Measurements from ENCODE around the gene HSPD1. TPM values are rescaled to one million over a fixed set of nuclear protein-coding genes. Genes with fewer than 3 reads are reported as not detected.
"Not testable (repeated sequence)": the region's sequence is repeated elsewhere in the genome, so short reads cannot be mapped to it uniquely, and the experiment has no call there.

The HSPD1 gene
- total RNA-seq, 1 experiment from 2014 or later, result 995 TPM

DNA sequence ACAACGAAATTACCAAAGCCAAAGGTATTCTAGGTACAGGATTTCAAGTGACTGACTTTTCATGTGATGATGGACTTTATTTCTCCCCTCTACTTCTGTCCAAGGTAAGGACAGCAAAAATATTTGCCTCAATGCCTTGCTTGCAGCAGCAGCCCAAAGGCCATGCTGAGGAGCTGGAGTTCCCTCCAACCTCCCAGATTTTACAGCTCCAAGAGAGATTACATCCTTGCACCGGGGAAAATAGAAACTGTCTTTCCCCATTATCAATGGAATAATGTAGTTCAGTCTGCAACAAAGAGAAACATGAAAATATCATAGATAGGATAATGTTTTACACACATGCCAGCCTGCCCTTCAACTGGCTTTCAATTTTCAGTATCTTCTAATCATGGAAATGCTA lies 13.5 kb downstream of the HSPD1 start (continued):
- TF ChIP-seq, protein P1, sequence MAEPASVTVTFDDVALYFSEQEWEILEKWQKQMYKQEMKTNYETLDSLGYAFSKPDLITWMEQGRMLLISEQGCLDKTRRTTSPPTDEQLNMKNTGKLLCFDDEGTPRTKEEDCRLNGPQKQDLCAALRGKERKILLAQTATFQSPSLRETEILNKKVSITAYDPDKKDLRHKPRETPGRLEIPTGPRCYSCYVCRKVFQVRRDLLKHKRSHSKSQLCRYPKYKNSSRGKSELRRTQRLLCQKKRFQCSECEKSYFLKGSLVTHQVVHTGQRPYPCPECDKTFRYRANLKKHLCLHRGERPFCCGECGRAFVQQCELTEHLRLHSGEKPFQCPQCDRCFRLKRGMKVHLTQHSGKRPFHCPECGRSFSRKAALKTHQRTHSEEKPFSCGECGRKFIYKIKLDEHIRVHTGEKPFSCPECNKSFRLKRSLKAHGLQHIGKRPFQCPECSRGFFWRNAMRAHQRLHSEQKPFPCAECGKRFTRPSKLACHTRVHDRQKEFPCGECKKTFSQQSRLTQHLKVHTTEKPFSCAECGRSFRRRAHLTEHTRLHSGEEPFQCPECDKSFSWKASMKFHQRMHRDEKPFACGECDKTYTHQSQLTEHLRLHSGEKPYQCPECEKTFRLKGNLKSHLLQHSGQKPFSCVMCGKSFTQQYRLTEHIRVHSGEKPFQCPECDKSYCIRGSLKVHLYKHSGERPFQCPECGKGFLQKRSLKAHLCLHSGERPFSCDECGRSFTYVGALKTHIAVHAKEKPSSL (CRISPR knock-in tag; conservative IDR thresholded peaks at IDR 0.05), result no peak

DNA sequence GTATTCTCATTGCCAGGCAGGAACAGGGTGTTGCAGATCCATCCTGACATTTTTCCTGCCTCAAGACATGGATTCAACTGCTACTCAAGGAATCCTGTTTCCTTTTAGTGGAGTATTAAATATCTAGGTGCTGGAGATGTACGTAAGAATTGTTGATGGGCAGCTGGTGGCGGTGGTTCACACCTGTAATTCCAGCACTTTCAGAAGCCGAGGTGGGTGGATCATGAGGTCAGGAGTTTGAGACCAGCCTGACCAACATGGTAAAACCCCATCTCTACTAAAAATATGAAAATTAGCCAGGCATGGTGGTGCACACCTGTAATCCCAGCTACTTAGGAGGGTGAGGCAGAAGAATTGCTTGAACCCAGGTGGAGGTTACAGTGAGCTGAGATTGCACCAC lies 15.4 kb downstream of the HSPD1 start:
- H3K27ac Mint-ChIP-seq; H3K27me3 Mint-ChIP-seq (ENCODE audit: low read depth); H3K4me1 Mint-ChIP-seq; DNase-seq (ENCODE audit: low spot score); H3K4me3 Mint-ChIP-seq; ATAC-seq; H3K9me3 Mint-ChIP-seq: not testable (repeated sequence)
- CTCF ChIA-PET, result interaction anchor here (0.9 kb wide), 1 partner anchor 116 kb away, joined by 4 read pairs; no protein-coding TSS in a partner anchor
- H3K36me3 Mint-ChIP-seq, result peaks cover 57% of the 10 kb centered on the region
- TF ChIP-seq, protein P2, sequence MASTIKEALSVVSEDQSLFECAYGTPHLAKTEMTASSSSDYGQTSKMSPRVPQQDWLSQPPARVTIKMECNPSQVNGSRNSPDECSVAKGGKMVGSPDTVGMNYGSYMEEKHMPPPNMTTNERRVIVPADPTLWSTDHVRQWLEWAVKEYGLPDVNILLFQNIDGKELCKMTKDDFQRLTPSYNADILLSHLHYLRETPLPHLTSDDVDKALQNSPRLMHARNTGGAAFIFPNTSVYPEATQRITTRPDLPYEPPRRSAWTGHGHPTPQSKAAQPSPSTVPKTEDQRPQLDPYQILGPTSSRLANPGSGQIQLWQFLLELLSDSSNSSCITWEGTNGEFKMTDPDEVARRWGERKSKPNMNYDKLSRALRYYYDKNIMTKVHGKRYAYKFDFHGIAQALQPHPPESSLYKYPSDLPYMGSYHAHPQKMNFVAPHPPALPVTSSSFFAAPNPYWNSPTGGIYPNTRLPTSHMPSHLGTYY (CRISPR knock-in tag; IDR thresholded peaks at IDR 0.05), result 0 out of 2 replicates have a peak, but pooled peaks have one; percentile 56
- peak; percentile 54; the same call in 1 of the 2 replicates for TF ChIP-seq NFATC4 (CRISPR knock-in tag; IDR thresholded peaks at IDR 0.05)
- POLR2A ChIA-PET, result interaction anchor here (0.6 to 2.0 kb wide), 2 partner anchors 15 to 20 kb away, joined by 3 to 12 read pairs; partner anchors contain the start of genes HSPD1 and HSPE1

DNA sequence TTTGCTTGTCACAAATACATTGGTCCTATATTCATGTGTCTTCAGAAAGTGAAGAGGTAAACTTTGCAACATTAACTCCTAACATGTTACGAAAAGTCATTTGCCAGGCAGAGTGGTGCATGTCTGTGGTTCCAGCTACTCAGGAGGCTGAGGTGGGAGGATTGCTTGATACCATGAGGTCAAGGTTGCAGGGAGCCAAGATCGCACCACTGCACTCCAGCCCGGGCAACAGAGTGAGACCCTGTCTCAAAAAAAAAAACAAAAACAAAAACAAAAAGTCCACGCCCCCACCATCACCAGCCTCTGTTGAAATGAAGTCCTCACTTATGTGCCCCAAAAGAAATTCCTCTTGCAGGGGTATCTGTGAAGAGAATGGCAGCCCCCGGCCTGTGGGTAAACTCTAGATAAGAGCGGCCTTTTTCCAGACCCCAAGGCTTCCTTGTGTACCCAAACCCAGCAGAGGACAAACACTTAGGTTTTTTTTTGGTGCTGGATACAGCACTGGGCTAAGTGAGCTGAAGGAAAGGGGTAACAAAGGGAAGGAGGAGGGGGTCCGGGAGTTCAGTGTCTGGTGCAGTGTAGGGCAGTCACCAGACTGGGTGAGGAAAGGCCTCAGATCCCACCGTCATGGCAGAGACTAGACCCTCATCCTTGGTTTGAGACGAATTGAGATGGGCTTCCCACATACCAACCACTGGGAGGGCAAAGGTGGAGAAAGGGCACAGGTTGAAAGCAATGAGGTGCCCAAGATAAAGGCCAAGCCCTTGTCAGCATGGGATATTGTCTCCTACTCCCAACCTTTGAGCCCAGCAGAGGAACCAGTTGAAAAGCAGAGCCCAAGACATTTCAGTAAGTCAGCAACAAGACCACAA lies 19.2 kb downstream of the HSPD1 start:
- Mint-ChIP-seq H3K4me1 (no peaks in the 10 kb centered on the region), H3K9me3 (peaks cover 10% of the 10 kb centered on the region; the same call in 1 of the 2 replicates), H3K27me3 (ENCODE audit: low read depth) (no peaks in the 10 kb centered on the region), H3K36me3 (peaks cover 34% of the 10 kb centered on the region), H3K4me3 (no peak overlapping the region), H3K27ac (peak overlapping the region; percentile 40; the same call in 1 of the 2 replicates)
- ATAC-seq (no peak), DNase-seq (ENCODE audit: low spot score) (no peak)
- POLR2A ChIA-PET, result no interaction called here
- CTCF ChIA-PET, result no interaction called here
- TF ChIP-seq ESRRA (CRISPR knock-in tag; IDR thresholded peaks at IDR 0.05; ENCODE audit: borderline replicate concordance) (no peak), ZBTB21 (CRISPR knock-in tag; IDR thresholded peaks at IDR 0.05; ENCODE audit: borderline replicate concordance) (no peak), SMAD3 (CRISPR knock-in tag; IDR thresholded peaks at IDR 0.05; ENCODE audit: borderline replicate concordance) (no peak), MYBL2 (CRISPR knock-in tag; IDR thresholded peaks at IDR 0.05) (no peak), ATF1 (CRISPR knock-in tag; IDR thresholded peaks at IDR 0.05) (no peak), SOX15 (CRISPR knock-in tag; IDR thresholded peaks at IDR 0.05) (no peak), FOXJ3 (CRISPR knock-in tag; IDR thresholded peaks at IDR 0.05; ENCODE audit: borderline replicate concordance) (no peak), GRHL2 (CRISPR knock-in tag; IDR thresholded peaks at IDR 0.05; ENCODE audit: insufficient replicate concordance, severe bottlenecking) (no peak), ZNF138 (CRISPR knock-in tag; conservative IDR thresholded peaks at IDR 0.05) (no peak), NFYB (CRISPR knock-in tag; conservative IDR thresholded peaks at IDR 0.05; ENCODE audit: low read depth) (no peak), CREB1 (CRISPR knock-in tag; IDR thresholded peaks at IDR 0.05) (no peak)
- TF ChIP-seq, protein P3, sequence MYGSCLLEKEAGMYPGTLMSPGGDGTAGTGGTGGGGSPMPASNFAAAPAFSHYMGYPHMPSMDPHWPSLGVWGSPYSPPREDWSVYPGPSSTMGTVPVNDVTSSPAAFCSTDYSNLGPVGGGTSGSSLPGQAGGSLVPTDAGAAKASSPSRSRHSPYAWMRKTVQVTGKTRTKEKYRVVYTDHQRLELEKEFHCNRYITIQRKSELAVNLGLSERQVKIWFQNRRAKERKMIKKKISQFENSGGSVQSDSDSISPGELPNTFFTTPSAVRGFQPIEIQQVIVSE (CRISPR knock-in tag; IDR thresholded peaks at IDR 0.05; ENCODE audit: borderline replicate concordance), result no peak
- TF ChIP-seq, protein P4, sequence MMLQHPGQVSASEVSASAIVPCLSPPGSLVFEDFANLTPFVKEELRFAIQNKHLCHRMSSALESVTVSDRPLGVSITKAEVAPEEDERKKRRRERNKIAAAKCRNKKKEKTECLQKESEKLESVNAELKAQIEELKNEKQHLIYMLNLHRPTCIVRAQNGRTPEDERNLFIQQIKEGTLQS (CRISPR knock-in tag; conservative IDR thresholded peaks at IDR 0.05), result no peak
- TF ChIP-seq, protein P5, sequence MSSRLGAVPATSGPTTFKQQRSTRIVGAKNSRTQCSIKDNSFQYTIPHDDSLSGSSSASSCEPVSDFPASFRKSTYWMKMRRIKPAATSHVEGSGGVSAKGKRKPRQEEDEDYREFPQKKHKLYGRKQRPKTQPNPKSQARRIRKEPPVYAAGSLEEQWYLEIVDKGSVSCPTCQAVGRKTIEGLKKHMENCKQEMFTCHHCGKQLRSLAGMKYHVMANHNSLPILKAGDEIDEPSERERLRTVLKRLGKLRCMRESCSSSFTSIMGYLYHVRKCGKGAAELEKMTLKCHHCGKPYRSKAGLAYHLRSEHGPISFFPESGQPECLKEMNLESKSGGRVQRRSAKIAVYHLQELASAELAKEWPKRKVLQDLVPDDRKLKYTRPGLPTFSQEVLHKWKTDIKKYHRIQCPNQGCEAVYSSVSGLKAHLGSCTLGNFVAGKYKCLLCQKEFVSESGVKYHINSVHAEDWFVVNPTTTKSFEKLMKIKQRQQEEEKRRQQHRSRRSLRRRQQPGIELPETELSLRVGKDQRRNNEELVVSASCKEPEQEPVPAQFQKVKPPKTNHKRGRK (CRISPR knock-in tag; IDR thresholded peaks at IDR 0.05; ENCODE audit: borderline replicate concordance), result no peak
- TF ChIP-seq, protein P6, sequence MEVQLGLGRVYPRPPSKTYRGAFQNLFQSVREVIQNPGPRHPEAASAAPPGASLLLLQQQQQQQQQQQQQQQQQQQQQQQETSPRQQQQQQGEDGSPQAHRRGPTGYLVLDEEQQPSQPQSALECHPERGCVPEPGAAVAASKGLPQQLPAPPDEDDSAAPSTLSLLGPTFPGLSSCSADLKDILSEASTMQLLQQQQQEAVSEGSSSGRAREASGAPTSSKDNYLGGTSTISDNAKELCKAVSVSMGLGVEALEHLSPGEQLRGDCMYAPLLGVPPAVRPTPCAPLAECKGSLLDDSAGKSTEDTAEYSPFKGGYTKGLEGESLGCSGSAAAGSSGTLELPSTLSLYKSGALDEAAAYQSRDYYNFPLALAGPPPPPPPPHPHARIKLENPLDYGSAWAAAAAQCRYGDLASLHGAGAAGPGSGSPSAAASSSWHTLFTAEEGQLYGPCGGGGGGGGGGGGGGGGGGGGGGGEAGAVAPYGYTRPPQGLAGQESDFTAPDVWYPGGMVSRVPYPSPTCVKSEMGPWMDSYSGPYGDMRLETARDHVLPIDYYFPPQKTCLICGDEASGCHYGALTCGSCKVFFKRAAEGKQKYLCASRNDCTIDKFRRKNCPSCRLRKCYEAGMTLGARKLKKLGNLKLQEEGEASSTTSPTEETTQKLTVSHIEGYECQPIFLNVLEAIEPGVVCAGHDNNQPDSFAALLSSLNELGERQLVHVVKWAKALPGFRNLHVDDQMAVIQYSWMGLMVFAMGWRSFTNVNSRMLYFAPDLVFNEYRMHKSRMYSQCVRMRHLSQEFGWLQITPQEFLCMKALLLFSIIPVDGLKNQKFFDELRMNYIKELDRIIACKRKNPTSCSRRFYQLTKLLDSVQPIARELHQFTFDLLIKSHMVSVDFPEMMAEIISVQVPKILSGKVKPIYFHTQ (CRISPR knock-in tag; IDR thresholded peaks at IDR 0.05), result no peak
- TF ChIP-seq, protein P7, sequence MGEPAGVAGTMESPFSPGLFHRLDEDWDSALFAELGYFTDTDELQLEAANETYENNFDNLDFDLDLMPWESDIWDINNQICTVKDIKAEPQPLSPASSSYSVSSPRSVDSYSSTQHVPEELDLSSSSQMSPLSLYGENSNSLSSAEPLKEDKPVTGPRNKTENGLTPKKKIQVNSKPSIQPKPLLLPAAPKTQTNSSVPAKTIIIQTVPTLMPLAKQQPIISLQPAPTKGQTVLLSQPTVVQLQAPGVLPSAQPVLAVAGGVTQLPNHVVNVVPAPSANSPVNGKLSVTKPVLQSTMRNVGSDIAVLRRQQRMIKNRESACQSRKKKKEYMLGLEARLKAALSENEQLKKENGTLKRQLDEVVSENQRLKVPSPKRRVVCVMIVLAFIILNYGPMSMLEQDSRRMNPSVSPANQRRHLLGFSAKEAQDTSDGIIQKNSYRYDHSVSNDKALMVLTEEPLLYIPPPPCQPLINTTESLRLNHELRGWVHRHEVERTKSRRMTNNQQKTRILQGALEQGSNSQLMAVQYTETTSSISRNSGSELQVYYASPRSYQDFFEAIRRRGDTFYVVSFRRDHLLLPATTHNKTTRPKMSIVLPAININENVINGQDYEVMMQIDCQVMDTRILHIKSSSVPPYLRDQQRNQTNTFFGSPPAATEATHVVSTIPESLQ (CRISPR knock-in tag; IDR thresholded peaks at IDR 0.05), result no peak
- TF ChIP-seq, protein P8, sequence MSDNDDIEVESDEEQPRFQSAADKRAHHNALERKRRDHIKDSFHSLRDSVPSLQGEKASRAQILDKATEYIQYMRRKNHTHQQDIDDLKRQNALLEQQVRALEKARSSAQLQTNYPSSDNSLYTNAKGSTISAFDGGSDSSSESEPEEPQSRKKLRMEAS (CRISPR knock-in tag; IDR thresholded peaks at IDR 0.05), result no peak
